Measurements from ENCODE around the gene ART3.

Gene ART3

DNA sequence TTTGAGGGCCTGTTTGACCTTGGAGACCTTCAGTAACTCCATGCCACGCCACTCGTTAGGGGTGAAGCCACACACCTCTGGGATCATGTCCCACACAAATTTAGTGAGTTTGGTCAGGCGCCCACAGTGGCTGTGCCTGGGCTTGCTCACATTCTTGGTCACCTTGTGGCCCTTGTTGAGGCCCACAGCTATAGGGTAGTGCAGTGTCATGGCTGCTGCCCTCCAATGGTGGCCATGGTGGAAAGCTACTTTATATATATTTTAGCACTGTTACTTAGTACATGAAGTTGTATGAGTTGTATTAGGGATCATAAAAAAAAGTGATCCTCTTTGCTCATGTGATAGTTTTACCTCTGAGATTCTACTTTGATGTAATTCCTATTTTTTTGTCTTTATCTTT lies 37.7 kb upstream of the ART3 start:
- TF ChIP-seq CREB1 (IDR thresholded peaks at IDR 0.05; ENCODE audit: low read depth) (no peak), RAD21 (IDR thresholded peaks at IDR 0.05; ENCODE audit: low read depth) (no peak), FOXM1 (IDR thresholded peaks at IDR 0.05; ENCODE audit: borderline replicate concordance, low read depth) (no peak), ZBTB7A (IDR thresholded peaks at IDR 0.05; ENCODE audit: low read depth) (no peak), YY1 (IDR thresholded peaks at IDR 0.05; ENCODE audit: low read depth) (no peak), NFIC (IDR thresholded peaks at IDR 0.05) (no peak)

DNA sequence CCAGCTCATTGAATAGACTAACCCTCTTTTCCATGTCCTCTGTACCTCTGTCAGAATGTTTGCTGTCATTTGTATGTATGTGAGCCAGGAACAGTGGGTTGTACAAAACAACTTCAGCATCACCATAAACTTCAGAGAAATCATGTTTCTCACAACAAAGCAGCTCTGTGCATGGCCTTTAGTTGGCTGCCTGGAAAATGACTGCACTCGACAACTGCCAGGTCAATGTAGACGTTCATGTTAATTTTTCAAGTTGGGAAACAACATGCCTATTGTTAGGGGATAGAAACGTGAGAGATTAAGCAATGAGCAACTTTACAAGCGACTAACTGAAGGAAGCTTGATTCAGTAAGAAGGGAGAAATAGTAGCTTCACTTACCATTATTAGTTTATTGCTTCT lies 20.8 kb upstream of the ART3 start:
- TF ChIP-seq FOXM1 (IDR thresholded peaks at IDR 0.05; ENCODE audit: borderline replicate concordance, low read depth), result no peak
- TF ChIP-seq, protein P1, sequence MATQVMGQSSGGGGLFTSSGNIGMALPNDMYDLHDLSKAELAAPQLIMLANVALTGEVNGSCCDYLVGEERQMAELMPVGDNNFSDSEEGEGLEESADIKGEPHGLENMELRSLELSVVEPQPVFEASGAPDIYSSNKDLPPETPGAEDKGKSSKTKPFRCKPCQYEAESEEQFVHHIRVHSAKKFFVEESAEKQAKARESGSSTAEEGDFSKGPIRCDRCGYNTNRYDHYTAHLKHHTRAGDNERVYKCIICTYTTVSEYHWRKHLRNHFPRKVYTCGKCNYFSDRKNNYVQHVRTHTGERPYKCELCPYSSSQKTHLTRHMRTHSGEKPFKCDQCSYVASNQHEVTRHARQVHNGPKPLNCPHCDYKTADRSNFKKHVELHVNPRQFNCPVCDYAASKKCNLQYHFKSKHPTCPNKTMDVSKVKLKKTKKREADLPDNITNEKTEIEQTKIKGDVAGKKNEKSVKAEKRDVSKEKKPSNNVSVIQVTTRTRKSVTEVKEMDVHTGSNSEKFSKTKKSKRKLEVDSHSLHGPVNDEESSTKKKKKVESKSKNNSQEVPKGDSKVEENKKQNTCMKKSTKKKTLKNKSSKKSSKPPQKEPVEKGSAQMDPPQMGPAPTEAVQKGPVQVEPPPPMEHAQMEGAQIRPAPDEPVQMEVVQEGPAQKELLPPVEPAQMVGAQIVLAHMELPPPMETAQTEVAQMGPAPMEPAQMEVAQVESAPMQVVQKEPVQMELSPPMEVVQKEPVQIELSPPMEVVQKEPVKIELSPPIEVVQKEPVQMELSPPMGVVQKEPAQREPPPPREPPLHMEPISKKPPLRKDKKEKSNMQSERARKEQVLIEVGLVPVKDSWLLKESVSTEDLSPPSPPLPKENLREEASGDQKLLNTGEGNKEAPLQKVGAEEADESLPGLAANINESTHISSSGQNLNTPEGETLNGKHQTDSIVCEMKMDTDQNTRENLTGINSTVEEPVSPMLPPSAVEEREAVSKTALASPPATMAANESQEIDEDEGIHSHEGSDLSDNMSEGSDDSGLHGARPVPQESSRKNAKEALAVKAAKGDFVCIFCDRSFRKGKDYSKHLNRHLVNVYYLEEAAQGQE (IDR thresholded peaks at IDR 0.05; ENCODE audit: low read depth), result no peak
- TF ChIP-seq, protein P2, sequence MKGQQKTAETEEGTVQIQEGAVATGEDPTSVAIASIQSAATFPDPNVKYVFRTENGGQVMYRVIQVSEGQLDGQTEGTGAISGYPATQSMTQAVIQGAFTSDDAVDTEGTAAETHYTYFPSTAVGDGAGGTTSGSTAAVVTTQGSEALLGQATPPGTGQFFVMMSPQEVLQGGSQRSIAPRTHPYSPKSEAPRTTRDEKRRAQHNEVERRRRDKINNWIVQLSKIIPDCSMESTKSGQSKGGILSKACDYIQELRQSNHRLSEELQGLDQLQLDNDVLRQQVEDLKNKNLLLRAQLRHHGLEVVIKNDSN (IDR thresholded peaks at IDR 0.05), result no peak
- TF ChIP-seq EP300 (IDR thresholded peaks at IDR 0.05; ENCODE audit: borderline replicate concordance), result no peak
- TF ChIP-seq TEAD4 (IDR thresholded peaks at IDR 0.05), result no peak
- no peak for TF ChIP-seq RAD21 (IDR thresholded peaks at IDR 0.05; ENCODE audit: low read depth)
- TF ChIP-seq, protein P3, sequence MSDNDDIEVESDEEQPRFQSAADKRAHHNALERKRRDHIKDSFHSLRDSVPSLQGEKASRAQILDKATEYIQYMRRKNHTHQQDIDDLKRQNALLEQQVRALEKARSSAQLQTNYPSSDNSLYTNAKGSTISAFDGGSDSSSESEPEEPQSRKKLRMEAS (IDR thresholded peaks at IDR 0.05), result no peak
- TF ChIP-seq TAF1 (IDR thresholded peaks at IDR 0.05; ENCODE audit: low read depth), result no peak
- no peak for TF ChIP-seq CEBPB (IDR thresholded peaks at IDR 0.05)
- TF ChIP-seq CREB1 (IDR thresholded peaks at IDR 0.05; ENCODE audit: low read depth), result no peak
- TF ChIP-seq YY1 (IDR thresholded peaks at IDR 0.05; ENCODE audit: low read depth), result no peak
- TF ChIP-seq ZBTB7A (IDR thresholded peaks at IDR 0.05; ENCODE audit: low read depth), result no peak
- no peak for TF ChIP-seq NFIC (IDR thresholded peaks at IDR 0.05)
- no peak for TF ChIP-seq TCF12 (IDR thresholded peaks at IDR 0.05; ENCODE audit: low read depth)
- no peak for TF ChIP-seq EGR1 (IDR thresholded peaks at IDR 0.05)

DNA sequence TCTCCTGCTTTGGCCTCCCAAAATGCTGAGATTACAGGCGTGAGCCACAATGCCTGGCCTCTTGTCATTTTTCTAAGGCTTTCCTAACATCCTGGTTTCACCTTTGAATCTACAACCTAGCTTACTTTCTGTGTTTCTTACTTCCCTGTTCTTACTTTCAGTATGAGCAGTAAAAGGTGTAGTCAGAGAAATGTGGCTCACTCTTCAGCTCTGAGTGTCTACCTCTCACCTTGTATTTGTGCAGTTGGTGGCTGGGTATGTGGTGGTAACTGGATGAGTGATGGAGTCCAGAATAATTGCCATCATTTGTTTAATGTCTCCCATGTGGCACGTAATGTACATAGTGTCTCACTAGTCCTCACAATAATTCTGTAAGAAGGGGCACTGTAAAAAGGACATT lies 19.5 kb upstream of the ART3 start:
- TF ChIP-seq ZBTB7A (IDR thresholded peaks at IDR 0.05; ENCODE audit: low read depth) (no peak), NFIC (IDR thresholded peaks at IDR 0.05) (no peak), CREB1 (IDR thresholded peaks at IDR 0.05; ENCODE audit: low read depth) (no peak), CEBPB (IDR thresholded peaks at IDR 0.05) (no peak), EGR1 (IDR thresholded peaks at IDR 0.05) (no peak), EP300 (IDR thresholded peaks at IDR 0.05; ENCODE audit: borderline replicate concordance) (no peak), YY1 (IDR thresholded peaks at IDR 0.05; ENCODE audit: low read depth) (no peak), TEAD4 (IDR thresholded peaks at IDR 0.05) (no peak), TCF12 (IDR thresholded peaks at IDR 0.05; ENCODE audit: low read depth) (no peak), TAF1 (IDR thresholded peaks at IDR 0.05; ENCODE audit: low read depth) (no peak), RAD21 (IDR thresholded peaks at IDR 0.05; ENCODE audit: low read depth) (no peak), FOXM1 (IDR thresholded peaks at IDR 0.05; ENCODE audit: borderline replicate concordance, low read depth) (no peak)
- TF ChIP-seq, protein P1 (IDR thresholded peaks at IDR 0.05; ENCODE audit: low read depth), result no peak
- TF ChIP-seq, protein P2 (IDR thresholded peaks at IDR 0.05), result no peak
- TF ChIP-seq, protein P3 (IDR thresholded peaks at IDR 0.05), result no peak

DNA sequence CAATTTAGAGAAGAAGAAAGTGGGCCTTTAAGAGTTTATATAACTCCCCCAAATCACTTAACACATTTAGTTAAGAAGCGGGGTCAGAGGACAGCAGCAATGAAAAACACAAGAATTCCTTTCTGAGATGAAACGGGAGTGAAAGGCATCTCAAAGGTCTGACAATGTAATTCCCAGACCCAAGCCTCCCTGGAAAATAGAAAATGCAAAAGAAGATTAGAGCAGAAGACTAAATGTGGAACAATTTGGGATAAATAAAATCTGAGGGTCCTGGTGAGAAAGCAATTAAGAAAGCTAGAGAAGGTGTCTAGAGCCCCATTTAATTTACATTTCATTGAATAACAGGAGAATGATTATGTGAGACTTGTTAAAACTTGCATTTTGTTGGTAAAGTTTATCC lies 19.1 kb upstream of the ART3 start:
- TF ChIP-seq RAD21 (IDR thresholded peaks at IDR 0.05; ENCODE audit: low read depth), result no peak
- no peak for TF ChIP-seq YY1 (IDR thresholded peaks at IDR 0.05; ENCODE audit: low read depth)
- TF ChIP-seq NFIC (IDR thresholded peaks at IDR 0.05), result no peak

DNA sequence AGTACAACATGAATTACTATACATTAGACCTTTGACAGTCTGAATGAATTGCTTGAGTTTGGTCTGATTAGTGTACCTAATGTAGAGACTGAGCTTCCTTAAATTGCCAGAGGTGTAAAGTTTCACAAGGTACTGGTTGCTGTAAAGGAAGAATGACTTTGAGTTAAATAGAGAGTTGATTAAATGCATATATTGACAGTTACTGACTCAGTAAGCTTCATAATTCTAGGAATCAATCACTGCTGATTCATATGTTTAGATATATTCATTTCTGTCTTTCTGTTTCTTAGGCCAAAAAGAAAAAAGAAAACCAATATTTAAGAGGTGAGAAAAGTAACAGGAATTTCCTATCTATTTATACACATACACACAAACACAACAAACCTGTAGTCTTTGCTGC lies 16.2 kb upstream of the ART3 start:
- TF ChIP-seq, protein P3 (IDR thresholded peaks at IDR 0.05), result no peak
- TF ChIP-seq YY1 (IDR thresholded peaks at IDR 0.05; ENCODE audit: low read depth) (no peak), TEAD4 (IDR thresholded peaks at IDR 0.05) (no peak), CEBPB (IDR thresholded peaks at IDR 0.05) (no peak), EP300 (IDR thresholded peaks at IDR 0.05; ENCODE audit: borderline replicate concordance) (no peak), RAD21 (IDR thresholded peaks at IDR 0.05; ENCODE audit: low read depth) (no peak), TAF1 (IDR thresholded peaks at IDR 0.05; ENCODE audit: low read depth) (no peak)
- TF ChIP-seq, protein P1 (IDR thresholded peaks at IDR 0.05; ENCODE audit: low read depth), result no peak
- TF ChIP-seq, protein P2 (IDR thresholded peaks at IDR 0.05), result no peak
